DMS 273 (cell line): ENCODE results near the gene NLRC5.

Experiments
- DNase-seq: peaks from one replicate; lab custom pipeline; 2025; ENCODE audit not compliant: unreplicated experiment; lab: John Stamatoyannopoulos, UW

NLRC5 gene, protein sequence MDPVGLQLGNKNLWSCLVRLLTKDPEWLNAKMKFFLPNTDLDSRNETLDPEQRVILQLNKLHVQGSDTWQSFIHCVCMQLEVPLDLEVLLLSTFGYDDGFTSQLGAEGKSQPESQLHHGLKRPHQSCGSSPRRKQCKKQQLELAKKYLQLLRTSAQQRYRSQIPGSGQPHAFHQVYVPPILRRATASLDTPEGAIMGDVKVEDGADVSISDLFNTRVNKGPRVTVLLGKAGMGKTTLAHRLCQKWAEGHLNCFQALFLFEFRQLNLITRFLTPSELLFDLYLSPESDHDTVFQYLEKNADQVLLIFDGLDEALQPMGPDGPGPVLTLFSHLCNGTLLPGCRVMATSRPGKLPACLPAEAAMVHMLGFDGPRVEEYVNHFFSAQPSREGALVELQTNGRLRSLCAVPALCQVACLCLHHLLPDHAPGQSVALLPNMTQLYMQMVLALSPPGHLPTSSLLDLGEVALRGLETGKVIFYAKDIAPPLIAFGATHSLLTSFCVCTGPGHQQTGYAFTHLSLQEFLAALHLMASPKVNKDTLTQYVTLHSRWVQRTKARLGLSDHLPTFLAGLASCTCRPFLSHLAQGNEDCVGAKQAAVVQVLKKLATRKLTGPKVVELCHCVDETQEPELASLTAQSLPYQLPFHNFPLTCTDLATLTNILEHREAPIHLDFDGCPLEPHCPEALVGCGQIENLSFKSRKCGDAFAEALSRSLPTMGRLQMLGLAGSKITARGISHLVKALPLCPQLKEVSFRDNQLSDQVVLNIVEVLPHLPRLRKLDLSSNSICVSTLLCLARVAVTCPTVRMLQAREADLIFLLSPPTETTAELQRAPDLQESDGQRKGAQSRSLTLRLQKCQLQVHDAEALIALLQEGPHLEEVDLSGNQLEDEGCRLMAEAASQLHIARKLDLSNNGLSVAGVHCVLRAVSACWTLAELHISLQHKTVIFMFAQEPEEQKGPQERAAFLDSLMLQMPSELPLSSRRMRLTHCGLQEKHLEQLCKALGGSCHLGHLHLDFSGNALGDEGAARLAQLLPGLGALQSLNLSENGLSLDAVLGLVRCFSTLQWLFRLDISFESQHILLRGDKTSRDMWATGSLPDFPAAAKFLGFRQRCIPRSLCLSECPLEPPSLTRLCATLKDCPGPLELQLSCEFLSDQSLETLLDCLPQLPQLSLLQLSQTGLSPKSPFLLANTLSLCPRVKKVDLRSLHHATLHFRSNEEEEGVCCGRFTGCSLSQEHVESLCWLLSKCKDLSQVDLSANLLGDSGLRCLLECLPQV (N-terminal part only)

DNA sequence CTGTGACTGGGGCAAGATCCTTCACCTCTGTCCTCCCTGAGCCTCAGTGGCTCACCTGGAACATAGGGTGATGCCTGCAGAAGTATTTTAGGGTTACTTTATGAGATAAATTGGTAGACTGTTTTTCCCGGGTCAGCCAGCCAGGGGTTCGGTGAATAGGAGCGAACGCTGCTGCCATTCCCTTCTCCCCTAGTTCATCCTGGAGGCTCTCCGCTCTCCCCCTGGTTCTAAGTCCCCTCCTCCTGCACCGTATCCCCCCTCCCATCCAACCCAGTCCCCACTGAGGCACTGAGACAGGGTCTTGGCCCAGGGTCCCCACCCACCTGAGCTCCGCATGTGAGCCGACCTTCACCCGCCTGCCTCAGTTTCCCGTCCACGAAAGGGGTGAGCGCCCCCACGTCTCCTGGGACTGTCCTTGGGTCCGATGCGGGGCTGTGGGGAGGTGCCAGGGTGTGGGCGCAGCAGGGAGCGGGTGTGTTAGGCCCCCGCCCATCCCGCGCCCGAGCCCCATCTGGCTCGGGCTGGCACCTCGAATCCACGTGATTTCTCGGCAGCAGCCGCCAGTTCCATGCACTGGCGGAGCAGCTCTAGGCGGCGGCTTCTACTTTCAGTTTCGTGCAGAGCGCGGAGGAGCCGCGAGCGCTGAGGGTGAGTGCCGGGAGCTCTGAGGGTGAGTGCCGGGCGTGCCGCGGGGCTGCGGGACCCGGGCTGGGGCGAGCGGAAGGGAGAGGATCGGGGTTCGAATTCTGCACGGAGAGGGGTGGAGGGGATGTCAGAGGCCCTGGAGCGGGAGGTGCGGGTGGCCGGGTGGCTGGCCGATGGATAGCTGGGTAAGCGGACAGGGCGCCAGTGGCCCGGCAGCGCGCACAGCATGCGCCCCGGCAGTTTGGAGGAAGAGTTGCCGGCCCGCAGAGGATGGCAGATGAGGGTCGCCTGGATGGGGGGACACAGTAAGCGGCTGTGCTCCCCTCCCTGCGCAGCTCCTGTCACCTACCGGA lies at the start of gene NLRC5:
TSS of gene NLRC5 (plus strand) at position 610 of the 998 bp plus-strand sequence. CDS start 31,156 bp downstream, outside the sequence.
- DNase-seq: peak; percentile 97

DNA sequence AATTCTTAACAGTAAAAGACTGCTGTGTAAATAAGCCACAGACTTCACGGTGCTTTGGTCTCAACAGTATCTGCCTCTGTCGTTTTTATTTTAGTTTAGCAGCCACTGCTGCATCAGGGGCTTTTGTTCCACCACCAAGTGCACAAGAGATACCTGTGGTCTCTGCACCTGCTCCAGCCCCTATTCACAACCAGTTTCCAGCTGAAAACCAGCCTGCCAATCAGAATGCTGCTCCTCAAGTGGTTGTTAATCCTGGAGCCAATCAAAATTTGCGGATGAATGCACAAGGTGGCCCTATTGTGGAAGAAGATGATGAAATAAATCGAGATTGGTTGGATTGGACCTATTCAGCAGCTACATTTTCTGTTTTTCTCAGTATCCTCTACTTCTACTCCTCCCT lies 49.6 kb upstream of the NLRC5 start:
- no peak for DNase-seq

DNA sequence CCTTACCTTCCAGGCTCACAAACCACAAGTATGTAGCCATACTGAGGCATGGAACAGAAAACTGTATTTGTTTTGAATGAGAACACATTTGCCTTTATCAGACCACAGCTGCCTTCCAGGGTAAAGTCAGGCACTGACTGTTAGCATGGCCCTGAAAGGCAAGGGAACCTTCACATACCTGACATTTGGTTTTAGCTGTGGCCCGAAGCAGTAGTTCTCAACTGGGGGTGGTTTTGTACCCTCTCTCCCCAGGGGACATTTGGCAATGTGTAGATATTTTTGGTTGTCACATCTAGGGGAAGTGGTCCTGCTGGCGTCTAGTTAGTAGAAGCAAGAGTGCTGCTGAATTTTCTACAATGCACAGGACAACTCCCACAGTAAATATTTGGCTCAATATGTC lies 48.3 kb upstream of the NLRC5 start:
- no peak for DNase-seq

DNA sequence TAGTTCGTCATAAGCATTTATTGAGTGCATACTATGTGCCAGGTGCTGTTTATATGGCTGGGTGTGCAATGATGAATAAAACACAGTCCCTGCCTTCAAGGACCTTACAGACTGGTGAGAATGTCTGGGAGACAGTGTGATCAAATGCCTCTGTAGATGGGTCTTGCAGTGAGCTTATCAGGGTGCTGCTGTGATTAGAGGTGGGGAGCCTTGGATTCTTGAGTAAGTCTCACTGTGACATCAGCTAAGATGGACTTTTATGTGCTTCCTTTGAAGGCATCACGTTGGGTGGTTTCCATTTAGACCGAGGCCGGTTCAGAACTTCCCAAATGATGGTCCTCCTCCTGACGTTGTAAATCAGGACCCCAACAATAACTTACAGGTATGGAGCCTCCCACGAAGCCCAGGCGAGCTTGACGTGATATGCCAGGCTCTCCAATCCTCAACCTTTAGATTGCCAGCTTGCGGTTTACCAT lies 47.5 kb upstream of the NLRC5 start:
- no peak for DNase-seq

DNA sequence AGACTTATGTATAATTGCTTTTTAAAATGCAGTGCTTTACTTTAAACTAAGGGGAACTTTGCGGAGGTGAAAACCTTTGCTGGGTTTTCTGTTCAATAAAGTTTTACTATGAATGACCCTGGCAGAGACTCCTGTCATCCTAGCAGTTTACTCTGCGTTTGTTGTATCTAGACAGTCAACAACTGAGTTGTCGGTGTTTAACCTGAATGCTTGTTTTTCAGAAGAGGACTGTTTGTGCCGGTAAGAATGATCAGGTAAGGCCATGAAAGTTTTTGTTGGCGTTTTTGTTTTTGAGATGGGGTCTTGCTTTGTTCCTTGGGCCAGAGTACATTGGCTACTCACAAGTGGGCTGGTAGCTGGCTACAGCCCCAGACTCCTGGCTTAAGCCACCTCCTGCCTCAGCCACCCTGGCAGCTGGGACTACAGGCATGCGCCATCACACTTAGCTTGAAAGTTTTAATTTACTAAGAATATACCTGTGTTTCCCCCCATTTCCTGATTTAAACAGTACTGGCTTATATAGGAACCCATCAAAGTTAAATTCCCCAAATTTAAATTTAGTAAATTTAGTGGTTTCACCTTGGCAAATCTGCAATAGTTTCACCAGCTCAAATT lies 45.5 kb upstream of the NLRC5 start:
- no peak for DNase-seq

DNA sequence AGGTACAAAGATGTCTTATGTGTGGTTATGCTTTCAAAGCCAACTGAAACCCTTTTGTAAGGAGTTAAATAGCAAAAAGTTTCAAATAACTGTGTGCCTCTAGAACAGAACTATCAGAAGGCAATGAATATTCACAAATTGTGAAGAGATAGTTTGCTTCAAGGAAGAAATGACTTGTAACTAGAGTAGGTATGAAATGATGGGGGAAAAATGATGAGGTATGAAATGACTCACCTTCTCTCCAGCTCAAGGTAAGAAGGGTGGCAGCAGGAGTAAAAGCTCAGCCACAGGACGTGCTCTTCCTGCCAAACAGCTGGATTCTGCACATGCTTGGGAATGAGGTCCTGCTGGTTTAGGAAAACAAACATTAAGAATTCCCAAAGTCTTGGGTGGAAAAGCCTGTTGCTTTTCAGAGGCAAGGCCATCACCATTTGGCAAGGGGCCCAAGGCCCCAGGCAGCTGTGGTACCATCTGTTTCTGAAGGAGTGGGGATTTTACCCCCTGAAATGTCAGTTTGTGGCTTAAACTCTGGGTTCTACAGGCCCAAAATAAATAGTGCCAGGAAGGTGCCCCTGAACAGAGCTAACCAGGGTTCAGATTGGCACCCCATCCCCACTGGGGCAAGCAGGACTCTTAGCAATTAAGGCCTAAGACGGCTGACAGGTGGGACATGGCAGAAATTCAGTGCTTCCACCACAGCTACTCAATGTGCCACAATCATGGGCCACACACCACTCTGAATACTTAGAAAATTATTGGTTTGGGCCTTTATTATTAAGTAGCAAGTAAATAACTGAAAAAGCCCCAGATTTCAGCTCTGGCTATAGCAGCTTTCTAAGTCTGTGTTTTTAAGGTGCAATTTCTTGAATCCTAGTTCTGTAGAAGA lies 44.2 kb upstream of the NLRC5 start:
- peak; percentile 89 for DNase-seq

DNA sequence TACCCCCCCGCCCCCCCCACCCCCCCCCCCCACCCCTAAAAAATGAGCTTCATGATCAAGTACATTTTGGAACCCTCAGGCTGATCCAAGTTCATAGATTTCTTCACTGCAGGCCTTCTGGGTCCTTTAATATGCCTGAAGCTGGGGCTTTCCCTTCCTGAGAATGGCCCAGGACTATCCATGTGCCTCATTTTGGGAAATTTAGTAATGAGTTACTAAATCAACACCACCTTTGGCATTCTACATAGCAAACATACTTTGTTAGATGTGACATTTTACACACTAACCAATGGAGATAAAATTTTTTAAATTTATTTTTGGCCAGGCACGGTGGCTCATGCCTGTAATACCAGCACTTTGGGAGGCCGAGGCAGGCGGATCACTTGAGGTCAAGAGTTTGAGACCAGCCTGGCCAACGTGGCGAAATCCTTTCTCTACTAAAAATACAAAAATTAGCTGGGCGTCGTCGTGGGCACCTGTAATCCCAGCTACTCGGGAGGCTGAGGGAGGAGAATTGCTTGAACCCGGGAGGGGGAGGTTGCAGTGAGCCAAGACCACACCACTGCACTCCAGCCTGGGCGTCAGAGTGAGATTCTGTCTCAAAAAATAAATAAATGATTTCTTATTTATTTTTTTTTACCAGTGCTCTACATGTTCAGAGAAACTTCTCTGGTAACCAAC lies 43.4 kb upstream of the NLRC5 start:
- no peak for DNase-seq

DNA sequence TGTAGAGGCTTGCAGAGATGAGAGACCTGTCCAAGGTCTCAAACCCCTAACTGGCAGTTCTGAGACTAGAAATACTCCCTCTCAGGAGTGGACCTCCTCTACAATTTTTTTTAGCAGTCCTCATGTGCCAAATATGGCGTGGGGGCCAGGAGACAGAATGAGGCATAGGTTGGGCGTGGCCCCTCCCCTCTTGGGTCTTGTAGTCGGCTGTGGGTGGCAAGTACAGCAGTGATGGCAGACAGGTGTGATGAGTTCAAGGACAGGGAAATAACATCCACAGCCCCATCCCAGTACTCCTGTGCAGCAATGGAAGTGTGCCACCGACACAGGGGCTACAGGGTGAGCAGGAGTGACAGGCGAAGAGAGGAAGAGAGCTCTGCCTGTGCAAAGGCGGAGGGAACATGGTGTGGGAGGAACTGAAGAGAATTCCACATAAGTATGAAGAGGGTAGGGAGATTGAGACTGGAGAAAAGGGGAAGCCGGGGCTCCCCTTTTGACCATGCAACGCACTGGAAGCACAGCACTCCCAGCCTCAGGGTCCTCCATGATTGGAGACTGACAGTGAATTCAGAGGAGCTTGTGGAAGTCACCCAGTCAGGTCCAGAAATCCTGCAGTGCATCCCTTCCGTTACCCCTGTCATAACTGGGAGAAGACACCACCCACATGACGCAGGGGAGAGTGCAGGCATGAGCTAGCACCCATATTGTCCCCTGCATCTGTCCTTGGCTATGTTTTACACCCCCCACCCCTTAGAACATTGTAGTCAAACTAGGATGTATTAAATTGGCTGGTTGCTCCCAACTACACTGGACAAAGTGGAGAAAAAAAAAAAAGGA lies 42.4 kb upstream of the NLRC5 start:
- no peak for DNase-seq

DNA sequence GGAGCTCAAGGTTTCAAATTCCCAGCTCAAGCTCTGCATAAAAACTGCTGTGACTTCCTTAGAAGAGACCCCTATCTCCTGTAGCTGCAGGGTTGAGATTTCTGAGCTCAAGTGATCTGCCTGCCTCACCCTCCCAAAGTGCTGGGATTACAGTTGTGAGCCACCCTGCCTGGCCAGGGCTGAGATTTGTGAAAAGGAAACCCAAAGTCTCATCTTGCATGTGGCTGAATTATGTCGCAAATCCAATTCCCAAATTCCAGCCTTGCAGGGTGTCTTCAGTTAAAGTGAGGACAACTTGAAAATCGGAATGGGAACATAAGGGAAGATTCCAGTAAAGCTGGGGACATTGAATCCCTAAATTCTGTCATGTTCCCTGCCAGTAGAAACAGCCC lies 41.8 kb upstream of the NLRC5 start:
- no peak for DNase-seq

DNA sequence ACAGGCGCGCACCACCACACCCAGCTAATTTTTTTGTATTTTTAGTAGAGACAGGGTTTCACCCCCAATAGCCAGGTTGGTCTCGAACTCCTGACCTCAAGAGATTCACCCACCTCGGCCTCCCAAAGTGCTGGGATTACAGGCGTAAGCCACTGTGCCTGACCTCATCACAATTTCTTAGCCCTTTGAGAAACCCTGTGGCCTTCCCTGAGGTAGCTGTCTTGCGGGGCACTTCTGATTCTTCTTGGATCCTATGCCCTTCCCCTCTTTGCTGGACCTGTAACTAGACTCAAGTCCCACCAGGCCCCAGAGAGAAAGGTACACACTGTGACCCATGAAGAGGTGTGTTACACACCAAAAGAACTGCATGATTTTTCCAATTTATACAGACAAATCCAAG lies 41.1 kb upstream of the NLRC5 start:
- no peak for DNase-seq

DNA sequence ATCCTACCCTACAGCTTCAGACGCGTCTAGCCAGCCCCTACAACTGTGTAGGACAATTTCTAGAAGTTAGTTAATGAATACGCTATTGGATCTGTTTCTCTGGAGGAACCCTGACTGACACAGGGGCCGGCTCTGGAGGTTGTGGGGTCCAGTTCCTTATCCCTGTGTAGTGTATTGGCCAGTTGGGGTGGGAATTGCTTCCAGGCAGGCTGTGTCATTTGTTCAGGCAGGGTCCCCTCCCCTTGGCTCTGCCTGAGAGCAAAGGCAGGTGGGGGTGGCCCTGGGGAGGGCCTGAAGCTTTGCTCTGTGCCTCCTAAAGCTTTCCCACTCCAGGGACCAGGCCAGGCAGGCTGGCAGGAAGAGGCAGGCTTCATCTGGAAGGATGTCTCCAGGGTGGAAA lies 39.3 kb upstream of the NLRC5 start:
- DNase-seq: no peak

DNA sequence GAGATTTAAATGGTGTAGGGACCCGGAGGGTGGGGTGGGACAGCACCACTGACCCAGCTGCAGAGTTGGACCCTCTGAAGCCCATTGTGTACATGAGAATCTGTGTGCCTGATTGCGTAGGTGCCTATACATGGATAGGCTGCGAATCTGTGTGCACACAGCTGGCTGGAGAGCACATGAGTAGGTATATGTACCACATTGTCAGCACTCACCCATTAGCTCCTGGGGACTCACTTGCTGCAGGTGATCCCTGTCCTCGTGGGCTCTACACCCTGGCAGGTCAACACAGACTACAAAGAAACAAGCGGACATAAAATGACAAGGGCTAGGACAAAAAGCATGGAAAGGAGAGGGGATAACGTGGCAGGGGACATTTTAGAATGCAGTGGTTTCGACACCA lies 38.9 kb upstream of the NLRC5 start:
- no peak for DNase-seq

DNA sequence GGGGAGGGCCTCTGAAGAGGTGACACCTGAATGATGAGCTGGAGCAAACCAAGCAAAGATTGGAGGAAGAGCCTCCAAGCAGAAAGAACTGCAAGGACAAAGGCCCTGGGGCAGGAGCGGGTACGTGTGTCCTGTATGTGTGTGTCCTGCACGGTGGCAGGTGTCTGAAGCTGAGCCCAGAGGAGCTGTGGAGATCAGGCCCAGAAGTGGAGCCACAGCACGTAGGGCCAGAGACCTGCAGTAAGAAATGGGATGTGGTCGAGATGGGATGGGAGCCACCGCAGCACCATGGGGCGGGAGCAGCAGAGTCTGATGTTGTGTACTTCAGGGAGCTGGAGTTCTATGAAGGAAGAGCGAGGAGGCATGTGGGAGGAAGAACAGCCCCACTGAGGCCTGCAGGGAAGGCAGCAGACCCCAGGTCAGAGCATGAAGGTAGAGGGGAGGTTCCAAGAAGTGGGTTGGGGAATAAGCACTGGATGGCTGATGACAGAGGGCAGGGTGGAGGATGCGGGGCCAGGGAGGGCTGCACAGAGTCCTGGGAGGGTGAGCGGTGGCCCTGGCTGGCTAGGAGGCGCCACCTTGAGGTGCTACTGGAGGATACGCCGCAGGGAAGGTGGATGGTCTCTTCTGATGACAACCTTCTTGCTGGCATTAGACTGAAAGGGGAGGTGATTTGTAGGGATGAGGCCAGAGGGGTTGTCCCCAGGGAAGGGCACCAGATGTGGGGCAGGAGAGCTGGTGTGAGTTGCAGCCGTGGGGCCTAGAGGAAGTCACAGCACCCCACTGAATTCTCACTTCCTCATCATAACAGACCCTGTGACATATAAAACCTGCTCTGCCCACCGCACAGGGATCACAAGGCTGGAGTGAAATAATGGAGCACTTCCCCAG lies 38.2 kb upstream of the NLRC5 start:
- peak; percentile 85 for DNase-seq

DNA sequence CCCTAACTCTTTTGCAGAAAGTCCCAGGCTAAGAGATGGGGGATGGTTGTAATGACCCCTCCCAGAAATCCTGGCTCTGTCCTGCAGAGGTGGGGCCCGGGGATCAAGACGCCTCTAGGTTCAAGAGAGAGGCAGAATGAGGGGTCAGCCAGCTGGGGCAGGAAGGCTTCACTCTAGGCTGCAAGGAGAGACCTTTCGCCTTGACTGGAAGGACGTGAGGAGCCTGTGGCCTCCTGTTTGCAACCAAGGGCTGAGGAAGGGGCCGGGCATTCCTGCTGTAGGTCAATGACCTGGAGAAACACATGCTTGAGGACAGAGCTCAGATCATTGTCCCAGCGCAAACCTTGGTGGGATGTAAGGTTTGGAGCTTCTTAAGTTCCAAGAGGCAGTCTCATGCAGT lies 36.4 kb upstream of the NLRC5 start:
- DNase-seq: no peak

DNA sequence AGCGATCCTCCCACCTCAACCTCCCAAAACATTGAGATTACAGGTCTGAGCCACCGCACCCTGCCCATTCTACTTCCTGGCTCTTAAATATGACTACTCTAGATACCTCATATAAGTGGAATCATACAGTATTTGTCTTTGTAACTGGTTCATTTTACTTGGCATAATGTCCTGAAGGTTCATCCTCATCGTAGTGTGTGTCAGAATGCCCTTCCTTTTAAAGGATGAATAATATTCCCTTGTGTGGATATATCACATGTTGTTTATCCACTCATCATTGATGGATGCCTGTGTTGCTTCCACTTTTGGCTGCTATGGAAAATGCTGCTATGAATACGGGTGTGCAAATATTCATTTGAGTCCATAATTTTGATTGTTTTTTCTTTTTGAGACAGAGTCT lies 33.3 kb upstream of the NLRC5 start:
- no peak for DNase-seq

DNA sequence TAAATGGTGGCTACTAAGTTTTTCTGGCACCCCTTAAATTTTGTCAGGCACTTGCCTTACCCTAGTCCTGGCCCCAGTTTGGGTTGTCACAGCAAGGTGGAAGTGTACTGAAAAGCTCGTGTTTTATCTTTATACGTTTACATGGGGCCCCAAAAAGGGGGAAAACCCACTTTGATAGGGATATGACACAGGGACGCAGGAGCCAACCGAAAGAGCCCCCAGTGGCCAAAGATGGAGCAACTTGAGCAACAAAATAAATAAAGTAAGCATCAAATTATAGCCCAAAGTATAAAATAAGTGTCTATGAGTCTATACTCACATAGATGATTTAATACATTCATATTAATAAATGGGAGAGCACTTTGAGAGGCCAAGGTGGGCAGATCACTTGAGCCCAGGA lies 32.6 kb upstream of the NLRC5 start:
- no peak for DNase-seq
